Ishikawa (cell line): ENCODE measurements around the gene ADO.

Source experiments
- CEBPB ChIP-seq: IDR thresholded peaks from 2 replicates; pipeline ENCODE4 v1.6.1; 2012
- EP300 ChIP-seq: IDR thresholded peaks from 2 replicates; pipeline ENCODE4 v1.6.1; 2012; ENCODE audit warnings: borderline replicate concordance
- FOXM1 ChIP-seq: IDR thresholded peaks from 2 replicates; pipeline ENCODE4 v1.6.1; 2012; ENCODE audit warnings: low read depth, borderline replicate concordance
- NFIC ChIP-seq: IDR thresholded peaks from 2 replicates; pipeline ENCODE4 v1.6.1; 2012
- RAD21 ChIP-seq: IDR thresholded peaks from 2 replicates; pipeline ENCODE4 v1.6.1; 2012; ENCODE audit warnings: low read depth
- REST ChIP-seq: IDR thresholded peaks from 2 replicates; pipeline ENCODE4 v1.6.1; 2012; ENCODE audit warnings: low read depth, mild to moderate bottlenecking
- TAF1 ChIP-seq: IDR thresholded peaks from 2 replicates; pipeline ENCODE4 v1.6.1; 2012; ENCODE audit warnings: low read depth, mild to moderate bottlenecking
- ZBTB7A ChIP-seq: IDR thresholded peaks from 2 replicates; pipeline ENCODE4 v1.6.1; 2012; ENCODE audit warnings: low read depth

GRCh38 chr10:62804356-62805230 is at the start of gene ADO:
- TF ChIP-seq RAD21 (no peak), EP300 (no peak), TAF1 (peak; percentile 48), REST (no peak), NFIC (0 out of 2 replicates have a peak, but pooled peaks have one; percentile 41), FOXM1 (no peak), CEBPB (no peak), ZBTB7A (no peak)
